HL-60 (cell line): ENCODE data around the gene RAI1.

Source experiments
- TF ChIP-seq, protein P1 (sequence below): IDR thresholded peaks from one replicate; pipeline ENCODE4 v1.5.1; 2011; ENCODE audit warnings: low read length, control low read depth, inconsistent platforms; ENCODE audit not compliant: insufficient read depth
- TF ChIP-seq, protein P2 (sequence below): IDR thresholded peaks from 2 replicates; pipeline ENCODE4 v1.6.1; 2012; ENCODE audit warnings: low read depth; ENCODE audit not compliant: insufficient replicate concordance

DNA sequence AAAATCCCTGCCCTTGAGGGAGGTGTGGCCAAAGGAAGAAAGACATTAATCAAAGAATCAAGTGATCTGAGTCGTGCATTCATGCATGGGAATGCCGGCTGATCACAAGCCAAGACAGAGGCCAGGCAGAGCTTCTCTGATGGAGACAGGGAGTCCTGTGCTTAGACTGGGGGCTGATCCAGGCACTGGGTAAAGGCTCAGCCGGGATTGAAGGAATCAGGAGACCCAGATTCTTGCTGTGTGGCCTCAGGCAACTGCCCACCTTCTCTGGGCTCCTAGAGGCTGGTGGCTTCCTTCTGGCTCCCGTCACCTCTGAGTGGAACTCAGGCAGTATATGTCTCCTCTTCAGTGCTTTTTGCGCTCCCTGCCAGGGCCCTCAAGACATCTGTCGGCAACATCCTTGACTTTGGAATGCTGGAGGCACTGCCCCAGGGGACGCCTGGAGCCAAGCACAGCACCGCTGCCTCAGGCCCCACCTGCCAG lies 17.7 kb downstream of the RAI1 start:
- TF ChIP-seq, protein P1, sequence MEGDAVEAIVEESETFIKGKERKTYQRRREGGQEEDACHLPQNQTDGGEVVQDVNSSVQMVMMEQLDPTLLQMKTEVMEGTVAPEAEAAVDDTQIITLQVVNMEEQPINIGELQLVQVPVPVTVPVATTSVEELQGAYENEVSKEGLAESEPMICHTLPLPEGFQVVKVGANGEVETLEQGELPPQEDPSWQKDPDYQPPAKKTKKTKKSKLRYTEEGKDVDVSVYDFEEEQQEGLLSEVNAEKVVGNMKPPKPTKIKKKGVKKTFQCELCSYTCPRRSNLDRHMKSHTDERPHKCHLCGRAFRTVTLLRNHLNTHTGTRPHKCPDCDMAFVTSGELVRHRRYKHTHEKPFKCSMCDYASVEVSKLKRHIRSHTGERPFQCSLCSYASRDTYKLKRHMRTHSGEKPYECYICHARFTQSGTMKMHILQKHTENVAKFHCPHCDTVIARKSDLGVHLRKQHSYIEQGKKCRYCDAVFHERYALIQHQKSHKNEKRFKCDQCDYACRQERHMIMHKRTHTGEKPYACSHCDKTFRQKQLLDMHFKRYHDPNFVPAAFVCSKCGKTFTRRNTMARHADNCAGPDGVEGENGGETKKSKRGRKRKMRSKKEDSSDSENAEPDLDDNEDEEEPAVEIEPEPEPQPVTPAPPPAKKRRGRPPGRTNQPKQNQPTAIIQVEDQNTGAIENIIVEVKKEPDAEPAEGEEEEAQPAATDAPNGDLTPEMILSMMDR, result no peak
- TF ChIP-seq, protein P2, sequence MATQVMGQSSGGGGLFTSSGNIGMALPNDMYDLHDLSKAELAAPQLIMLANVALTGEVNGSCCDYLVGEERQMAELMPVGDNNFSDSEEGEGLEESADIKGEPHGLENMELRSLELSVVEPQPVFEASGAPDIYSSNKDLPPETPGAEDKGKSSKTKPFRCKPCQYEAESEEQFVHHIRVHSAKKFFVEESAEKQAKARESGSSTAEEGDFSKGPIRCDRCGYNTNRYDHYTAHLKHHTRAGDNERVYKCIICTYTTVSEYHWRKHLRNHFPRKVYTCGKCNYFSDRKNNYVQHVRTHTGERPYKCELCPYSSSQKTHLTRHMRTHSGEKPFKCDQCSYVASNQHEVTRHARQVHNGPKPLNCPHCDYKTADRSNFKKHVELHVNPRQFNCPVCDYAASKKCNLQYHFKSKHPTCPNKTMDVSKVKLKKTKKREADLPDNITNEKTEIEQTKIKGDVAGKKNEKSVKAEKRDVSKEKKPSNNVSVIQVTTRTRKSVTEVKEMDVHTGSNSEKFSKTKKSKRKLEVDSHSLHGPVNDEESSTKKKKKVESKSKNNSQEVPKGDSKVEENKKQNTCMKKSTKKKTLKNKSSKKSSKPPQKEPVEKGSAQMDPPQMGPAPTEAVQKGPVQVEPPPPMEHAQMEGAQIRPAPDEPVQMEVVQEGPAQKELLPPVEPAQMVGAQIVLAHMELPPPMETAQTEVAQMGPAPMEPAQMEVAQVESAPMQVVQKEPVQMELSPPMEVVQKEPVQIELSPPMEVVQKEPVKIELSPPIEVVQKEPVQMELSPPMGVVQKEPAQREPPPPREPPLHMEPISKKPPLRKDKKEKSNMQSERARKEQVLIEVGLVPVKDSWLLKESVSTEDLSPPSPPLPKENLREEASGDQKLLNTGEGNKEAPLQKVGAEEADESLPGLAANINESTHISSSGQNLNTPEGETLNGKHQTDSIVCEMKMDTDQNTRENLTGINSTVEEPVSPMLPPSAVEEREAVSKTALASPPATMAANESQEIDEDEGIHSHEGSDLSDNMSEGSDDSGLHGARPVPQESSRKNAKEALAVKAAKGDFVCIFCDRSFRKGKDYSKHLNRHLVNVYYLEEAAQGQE, result no peak
